Gastroesophageal sphincter (tissue), 4 donors: ENCODE results near the gene SLC6A19. TPM values are rescaled to one million over a fixed set of nuclear protein-coding genes. Genes with fewer than 3 reads are reported as not detected.

Source experiments
- ATAC-seq: fragments of 150-250 bp; one replicate; pipeline ENCODE4 v1.9.1; 2016; ENCODE audit warnings: mild to moderate bottlenecking, moderate library complexity
- H3K27ac ChIP-seq, 4 donors: fragments of 200-600 bp; sonication (generic) in 3 of 4; 1 replicate in 3 of 4; 2 replicates in 1 of 4; pipeline ENCODE4 v1.5.1; 2016 to 2019
- H3K27me3 ChIP-seq: fragments of 200-600 bp; sonication (generic); one replicate; pipeline ENCODE4 v1.5.1; 2019
- H3K36me3 ChIP-seq, 2 donors: fragments of 200-600 bp; sonication (generic); one replicate each; pipeline ENCODE4 v1.5.1; 2019; ENCODE audit warnings: control low read depth in 1 of 2
- H3K4me1 ChIP-seq, 3 donors: fragments of 200-600 bp; sonication (generic); 1 replicate in 2 of 3; 2 replicates in 1 of 3; pipeline ENCODE4 v1.5.1; 2016 to 2019; ENCODE audit warnings: control low read depth in 2 of 3
- H3K4me3 ChIP-seq, 2 donors: fragments of 200-600 bp; sonication (generic); one replicate each; pipeline ENCODE4 v1.5.1; 2019; ENCODE audit warnings: mild to moderate bottlenecking in 1 of 2, moderate library complexity in 1 of 2
- H3K9me3 ChIP-seq, 3 donors: fragments of 200-600 bp; sonication (generic); one replicate each; pipeline ENCODE4 v1.5.1; 2017 to 2019; ENCODE audit warnings: control low read depth in 2 of 3
- EP300 ChIP-seq: sonication (generic); formaldehyde crosslinking; IDR thresholded peaks from one replicate; pipeline ENCODE4 v1.6.1; 2017; ENCODE audit warnings: antibody characterized with exemption, mild to moderate bottlenecking
- POLR2A ChIP-seq, 2 donors: fragments of 450-650 bp; IDR thresholded peaks; one replicate each; pipeline ENCODE4 v1.6.1; 2017; ENCODE audit warnings: antibody characterized with exemption in 2 of 2, mild to moderate bottlenecking in 2 of 2, moderate library complexity in 1 of 2
- POLR2AphosphoS5 ChIP-seq: sonication (generic); formaldehyde crosslinking; IDR thresholded peaks from one replicate; pipeline ENCODE4 v1.6.1; 2017; ENCODE audit warnings: antibody characterized with exemption
- WGBS, 2 donors: methylation state at CpG; one replicate each; pipeline ENCODE4 v1.1.5; 2018; ENCODE audit warnings: low coverage in 1 of 2; 5-methylcytosine and 5-hydroxymethylcytosine counted together
- total RNA-seq, 4 donors: library from RNA; depleted of rRNA; stranded (reverse); fragments of >200 nt; gene quantifications; one replicate each; pipeline ENCODE4 v1.1.0, GENCODE V29; 2016
- TF ChIP-seq, protein P1 (sequence below), 4 experiments: fragments of 200-600 bp in 2 of 4; fragments of 450-650 bp in 2 of 4; sonication (generic) in 1 of 4; IDR thresholded peaks; one replicate each; pipeline ENCODE4 v1.5.1; 2017 to 2019; ENCODE audit warnings: antibody characterized with exemption in 4 of 4, mild to moderate bottlenecking in 2 of 4, moderate library complexity in 2 of 4

The SLC6A19 gene
- total RNA-seq, 4 donors from 2014 or later: not detected

DNA sequence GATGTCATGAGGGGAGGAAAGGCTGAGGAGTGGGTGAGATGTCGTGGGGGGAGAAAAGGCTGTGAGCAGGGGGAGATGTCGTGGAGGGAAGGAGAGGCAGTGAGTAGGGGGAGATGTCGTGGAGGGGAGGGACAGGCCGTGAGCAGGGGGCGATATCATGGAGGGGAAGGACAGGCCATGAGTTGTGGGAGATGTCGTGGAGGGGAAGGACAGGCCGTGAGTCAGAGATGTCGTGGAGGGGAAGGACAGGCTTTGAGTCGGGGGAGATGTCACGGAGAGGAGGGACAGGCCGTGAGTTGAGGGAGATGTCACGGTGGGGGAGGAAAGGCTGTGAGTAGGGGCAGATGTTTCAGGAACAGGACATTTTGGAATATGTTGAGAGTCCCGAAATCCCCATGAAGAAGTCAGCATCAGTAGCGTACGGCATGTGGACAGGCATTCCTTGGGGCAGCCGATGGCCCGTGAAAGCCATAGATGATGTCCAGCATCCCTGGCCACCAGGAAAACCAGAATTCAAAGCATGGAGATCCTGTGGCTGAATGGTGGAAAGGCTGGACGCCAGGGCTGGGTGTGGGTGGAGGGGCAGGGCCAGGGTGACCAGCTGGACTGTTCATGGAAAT lies 8.3 kb upstream of the SLC6A19 start:
- H3K27me3 ChIP-seq: peaks cover 79% of the 10 kb centered on the region
- WGBS, 2 donors: 58 to 67% methylated on average over 17 to 18 of the region's 18 CpGs

DNA sequence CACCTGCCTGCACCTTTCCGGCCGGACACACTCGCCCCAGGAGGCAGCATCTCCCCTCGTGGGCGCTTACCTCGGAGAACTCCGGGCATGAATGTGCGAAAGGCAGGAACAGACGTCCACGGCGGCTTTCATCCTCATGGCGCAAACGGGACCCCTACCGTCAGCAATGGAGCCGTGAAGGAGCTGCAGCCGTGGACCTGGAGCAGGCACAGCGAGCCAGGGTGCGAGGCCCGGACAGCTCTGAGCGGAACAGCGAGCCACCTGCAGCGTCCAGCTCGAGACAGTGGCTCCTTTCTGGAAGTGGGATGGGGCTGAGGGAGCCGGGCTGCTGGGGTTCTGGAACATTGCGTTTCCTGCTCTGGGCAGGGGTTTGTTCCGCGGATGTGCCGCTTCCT lies 7.8 kb upstream of the SLC6A19 start:
- Histone ChIP-seq H3K4me3 (no peak overlapping the region), H3K9me3 (no peaks in the 10 kb centered on the region), H3K27me3 (peaks cover 79% of the 10 kb centered on the region), H3K36me3 (no peaks in the 10 kb centered on the region), H3K4me1 (no peaks in the 10 kb centered on the region), H3K27ac (no peak overlapping the region)
- TF ChIP-seq, protein P1, sequence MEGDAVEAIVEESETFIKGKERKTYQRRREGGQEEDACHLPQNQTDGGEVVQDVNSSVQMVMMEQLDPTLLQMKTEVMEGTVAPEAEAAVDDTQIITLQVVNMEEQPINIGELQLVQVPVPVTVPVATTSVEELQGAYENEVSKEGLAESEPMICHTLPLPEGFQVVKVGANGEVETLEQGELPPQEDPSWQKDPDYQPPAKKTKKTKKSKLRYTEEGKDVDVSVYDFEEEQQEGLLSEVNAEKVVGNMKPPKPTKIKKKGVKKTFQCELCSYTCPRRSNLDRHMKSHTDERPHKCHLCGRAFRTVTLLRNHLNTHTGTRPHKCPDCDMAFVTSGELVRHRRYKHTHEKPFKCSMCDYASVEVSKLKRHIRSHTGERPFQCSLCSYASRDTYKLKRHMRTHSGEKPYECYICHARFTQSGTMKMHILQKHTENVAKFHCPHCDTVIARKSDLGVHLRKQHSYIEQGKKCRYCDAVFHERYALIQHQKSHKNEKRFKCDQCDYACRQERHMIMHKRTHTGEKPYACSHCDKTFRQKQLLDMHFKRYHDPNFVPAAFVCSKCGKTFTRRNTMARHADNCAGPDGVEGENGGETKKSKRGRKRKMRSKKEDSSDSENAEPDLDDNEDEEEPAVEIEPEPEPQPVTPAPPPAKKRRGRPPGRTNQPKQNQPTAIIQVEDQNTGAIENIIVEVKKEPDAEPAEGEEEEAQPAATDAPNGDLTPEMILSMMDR (IDR thresholded peaks at IDR 0.05): no peak
- no peak for TF ChIP-seq EP300
- no peak for TF ChIP-seq POLR2AphosphoS5
- TF ChIP-seq POLR2A (IDR thresholded peaks at IDR 0.05): no peak
- 57 to 79% methylated on average over 3 to 12 of the region's 28 CpGs for WGBS, 2 donors
- ATAC-seq: no peak

More for the DNA sequence above, 8.3 kb upstream of the SLC6A19 start:
- no peak for ATAC-seq
- Histone ChIP-seq H3K27ac (no peak overlapping the region), H3K4me1 (no peaks in the 10 kb centered on the region), H3K36me3 (no peaks in the 10 kb centered on the region), H3K4me3 (no peak overlapping the region), H3K9me3 (no peaks in the 10 kb centered on the region)
- TF ChIP-seq POLR2AphosphoS5 (no peak), EP300 (no peak)
- TF ChIP-seq, protein P1 (IDR thresholded peaks at IDR 0.05): no peak

DNA sequence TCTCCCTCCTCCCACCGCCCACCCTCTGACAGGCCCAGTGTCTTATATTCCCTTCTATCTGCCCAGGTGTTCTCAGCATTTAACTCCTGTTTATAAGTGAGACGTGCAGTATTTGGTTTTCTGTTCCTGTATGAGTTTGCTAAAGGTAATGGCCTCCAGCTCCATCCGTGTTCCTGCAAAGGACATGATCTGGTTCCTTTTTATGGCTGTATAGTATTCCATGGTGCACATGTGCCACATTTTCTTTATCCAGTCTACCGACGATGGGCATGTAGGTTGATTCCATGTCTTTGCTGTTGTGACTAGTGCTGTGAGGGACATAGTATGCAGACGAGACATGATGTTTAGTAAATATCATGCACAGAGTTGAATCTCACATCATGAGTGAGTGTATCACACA lies 7.0 kb upstream of the SLC6A19 start:
- TF ChIP-seq EP300: no peak
- no peak for TF ChIP-seq POLR2AphosphoS5
- TF ChIP-seq, protein P1 (IDR thresholded peaks at IDR 0.05): no peak
- no peak overlapping the region for H3K27ac ChIP-seq
- ATAC-seq: no peak
- H3K4me3 ChIP-seq: no peak overlapping the region
- H3K36me3 ChIP-seq: no peaks in the 10 kb centered on the region
- H3K9me3 ChIP-seq: no peaks in the 10 kb centered on the region
- H3K4me1 ChIP-seq: no peaks in the 10 kb centered on the region
- 74 to 79% methylated on average over 6 of the region's 6 CpGs for WGBS, 2 donors
- peaks cover 71% of the 10 kb centered on the region for H3K27me3 ChIP-seq

DNA sequence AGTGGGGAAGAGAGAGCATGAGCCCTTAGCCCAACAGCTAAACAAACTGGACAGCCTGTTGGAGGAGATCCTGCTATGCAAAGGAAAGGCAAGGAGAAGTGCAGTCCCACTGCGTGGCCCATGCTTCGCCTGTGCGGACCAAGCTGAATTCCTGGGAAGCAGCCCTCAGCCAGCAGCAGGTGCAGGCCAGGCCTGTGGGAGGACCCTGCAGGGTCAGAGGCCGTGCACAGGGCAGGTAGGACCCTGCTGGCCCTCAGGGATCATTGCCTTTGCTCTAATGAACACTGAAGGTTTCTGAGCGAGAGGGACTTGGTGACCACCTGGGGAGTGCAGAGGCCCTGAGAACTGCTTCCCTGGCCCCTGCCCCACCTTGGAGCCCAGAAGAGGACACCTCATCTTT lies 6.0 kb upstream of the SLC6A19 start:
- H3K27me3 ChIP-seq: peaks cover 71% of the 10 kb centered on the region
- H3K27ac ChIP-seq: no peak overlapping the region
- H3K4me1 ChIP-seq: no peaks in the 10 kb centered on the region
- no peak for ATAC-seq
- no peak overlapping the region for H3K4me3 ChIP-seq
- TF ChIP-seq POLR2A (IDR thresholded peaks at IDR 0.05) (no peak), EP300 (no peak)
- TF ChIP-seq, protein P1 (IDR thresholded peaks at IDR 0.05): no peak
- H3K36me3 ChIP-seq: no peaks in the 10 kb centered on the region
- WGBS, 2 donors: 57% methylated on average over 1 of the region's 5 CpGs; no CpG with 5 or more reads in 1 of the 2 donors
- no peaks in the 10 kb centered on the region for H3K9me3 ChIP-seq

DNA sequence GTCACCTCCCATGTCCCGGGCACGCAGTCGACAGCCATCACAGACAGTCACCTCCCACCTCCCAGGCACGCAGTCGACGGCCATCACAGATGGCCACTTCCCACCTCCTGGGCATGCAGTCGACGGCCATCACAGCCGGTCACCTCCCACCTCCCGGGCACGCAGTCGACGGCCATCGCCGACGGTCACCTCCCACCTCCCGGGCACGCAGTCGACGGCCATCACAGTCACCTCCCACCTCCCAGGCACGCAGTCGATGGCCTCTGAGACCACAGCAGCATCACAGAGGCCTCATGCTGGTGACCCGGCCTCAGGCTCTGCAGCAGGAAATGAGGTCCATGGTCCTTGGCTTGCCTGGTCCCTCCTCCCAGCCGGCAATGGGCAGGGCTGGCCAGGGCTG lies 5.5 kb upstream of the SLC6A19 start:
- Histone ChIP-seq H3K4me1 (no peaks in the 10 kb centered on the region), H3K36me3 (no peaks in the 10 kb centered on the region), H3K9me3 (no peaks in the 10 kb centered on the region), H3K27me3 (peaks cover 71% of the 10 kb centered on the region), H3K27ac (no peak overlapping the region), H3K4me3 (no peak overlapping the region)
- no peak for TF ChIP-seq POLR2A (IDR thresholded peaks at IDR 0.05)
- no peak for TF ChIP-seq EP300
- no peak for TF ChIP-seq POLR2AphosphoS5
- TF ChIP-seq, protein P1 (IDR thresholded peaks at IDR 0.05): no peak
- ATAC-seq: no peak
- WGBS, 2 donors: 61% methylated on average over 5 of the region's 24 CpGs; no CpG with 5 or more reads in 1 of the 2 donors
